Liver (tissue), 3 donors: ENCODE data around the gene C12orf60.

ENCODE experiments used
- ATF3 ChIP-seq: IDR thresholded peaks from 2 replicates; pipeline ENCODE4 v1.6.1; 2016; ENCODE audit warnings: antibody characterized with exemption
- CTCF ChIP-seq: fragments of 150-350 bp; IDR thresholded peaks from 2 replicates; pipeline ENCODE4 v1.5.1; 2017; ENCODE audit warnings: improper control_type of control experiment, low read depth, low read length; ENCODE audit not compliant: missing input control
- EGR1 ChIP-seq, 2 donors: IDR thresholded peaks; 2 replicates each; pipeline ENCODE4 v1.6.1; 2016 to 2018; ENCODE audit warnings: antibody characterized with exemption in 2 of 2, low read depth in 2 of 2
- GABPA ChIP-seq, 2 donors: IDR thresholded peaks in 1 of 2; conservative IDR thresholded peaks in 1 of 2; 2 replicates each; pipeline ENCODE4 v1.6.1; 2016; ENCODE audit warnings: antibody characterized with exemption in 2 of 2, mild to moderate bottlenecking in 1 of 2, moderate library complexity in 1 of 2
- JUND ChIP-seq, 2 donors: IDR thresholded peaks; 2 replicates each; pipeline ENCODE4 v1.6.1; 2016; ENCODE audit warnings: antibody characterized with exemption in 2 of 2
- NR2F2 ChIP-seq: IDR thresholded peaks from 2 replicates; pipeline ENCODE4 v1.6.1; 2016; ENCODE audit warnings: antibody characterized with exemption
- RAD21 ChIP-seq, 2 donors: IDR thresholded peaks; 2 replicates each; pipeline ENCODE4 v1.6.1; 2016; ENCODE audit warnings: antibody characterized with exemption in 2 of 2, mild to moderate bottlenecking in 2 of 2
- RXRA ChIP-seq, 2 donors: IDR thresholded peaks; 2 replicates each; pipeline ENCODE4 v1.6.1; 2017 to 2018; ENCODE audit warnings: antibody characterized with exemption in 2 of 2, mild to moderate bottlenecking in 1 of 2
- YY1 ChIP-seq: IDR thresholded peaks from 2 replicates; pipeline ENCODE4 v1.6.1; 2016; ENCODE audit warnings: antibody characterized with exemption, mild to moderate bottlenecking
- TF ChIP-seq, protein P1 (sequence below): IDR thresholded peaks from 2 replicates; pipeline ENCODE4 v1.6.1; 2016; ENCODE audit warnings: antibody characterized with exemption
- donor health status: healthy.
- donor health status: healthy.

DNA sequence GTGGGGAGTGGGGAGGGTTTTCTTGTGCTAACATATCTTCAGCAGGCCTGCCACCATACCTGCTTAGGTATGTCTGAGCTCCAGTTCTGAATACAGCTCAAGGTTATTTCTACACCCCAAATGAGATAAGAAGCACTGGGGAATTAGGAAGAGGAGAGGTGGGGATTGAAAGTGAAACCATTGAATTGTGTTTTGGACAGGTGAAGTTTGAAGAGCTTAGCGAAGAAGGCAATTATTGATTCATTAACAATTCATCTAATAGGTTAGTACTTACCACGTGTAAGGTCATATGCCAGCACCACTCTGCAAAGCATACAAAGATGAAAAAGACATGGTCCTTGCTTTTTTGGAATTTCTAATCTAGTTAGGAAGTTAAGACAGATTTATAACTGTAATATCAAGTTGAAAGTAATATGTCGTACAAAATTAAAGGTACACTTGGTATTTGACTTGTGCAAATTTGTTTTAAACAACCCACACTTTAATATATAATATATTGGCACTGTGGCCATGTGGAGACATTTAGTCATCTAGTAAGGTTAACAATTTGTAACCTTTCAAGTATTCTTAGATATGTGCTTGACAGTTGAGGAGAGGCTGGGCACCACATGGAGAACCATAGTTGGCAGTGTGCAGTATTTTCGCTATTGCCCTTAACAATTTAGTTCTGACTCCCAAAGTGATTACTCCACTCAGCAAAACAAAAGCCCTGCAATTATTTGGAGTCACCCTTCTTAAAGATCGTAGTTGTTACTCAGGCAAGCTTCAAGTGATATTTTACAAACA, 6.9 kb downstream of the C12orf60 start:
- no peak for TF ChIP-seq EGR1 (IDR thresholded peaks at IDR 0.05; ENCODE audit: low read depth in 2 of 2)
- TF ChIP-seq NR2F2, result no peak
- TF ChIP-seq, protein P1, sequence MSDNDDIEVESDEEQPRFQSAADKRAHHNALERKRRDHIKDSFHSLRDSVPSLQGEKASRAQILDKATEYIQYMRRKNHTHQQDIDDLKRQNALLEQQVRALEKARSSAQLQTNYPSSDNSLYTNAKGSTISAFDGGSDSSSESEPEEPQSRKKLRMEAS, result no peak
- no peak for TF ChIP-seq CTCF
- no peak for TF ChIP-seq JUND (IDR thresholded peaks at IDR 0.05)
- TF ChIP-seq RAD21 (IDR thresholded peaks at IDR 0.05), result no peak
- no peak for TF ChIP-seq GABPA (IDR thresholded peaks at IDR 0.05 in 1 of 2, conservative IDR thresholded peaks at IDR 0.05 in 1 of 2)
- TF ChIP-seq ATF3, result no peak
- TF ChIP-seq YY1, result no peak
- TF ChIP-seq RXRA (IDR thresholded peaks at IDR 0.05), result no peak
